HL-60/S4 treated with phorbol 12-myristate 13-acetate at 8.2 ng/mL for 4 days and 3 days (cell line): ENCODE measurements around the gene MAP4K3.

Experiments
- in situ Hi-C: fragments of 300-500 bp; cut with MboI; formaldehyde crosslinking; loops from 2 replicates; pipeline ENCODE4 v1.15.0; 2022; ENCODE audit warnings: low sequenced_read_pairs

The MAP4K3 gene

DNA sequence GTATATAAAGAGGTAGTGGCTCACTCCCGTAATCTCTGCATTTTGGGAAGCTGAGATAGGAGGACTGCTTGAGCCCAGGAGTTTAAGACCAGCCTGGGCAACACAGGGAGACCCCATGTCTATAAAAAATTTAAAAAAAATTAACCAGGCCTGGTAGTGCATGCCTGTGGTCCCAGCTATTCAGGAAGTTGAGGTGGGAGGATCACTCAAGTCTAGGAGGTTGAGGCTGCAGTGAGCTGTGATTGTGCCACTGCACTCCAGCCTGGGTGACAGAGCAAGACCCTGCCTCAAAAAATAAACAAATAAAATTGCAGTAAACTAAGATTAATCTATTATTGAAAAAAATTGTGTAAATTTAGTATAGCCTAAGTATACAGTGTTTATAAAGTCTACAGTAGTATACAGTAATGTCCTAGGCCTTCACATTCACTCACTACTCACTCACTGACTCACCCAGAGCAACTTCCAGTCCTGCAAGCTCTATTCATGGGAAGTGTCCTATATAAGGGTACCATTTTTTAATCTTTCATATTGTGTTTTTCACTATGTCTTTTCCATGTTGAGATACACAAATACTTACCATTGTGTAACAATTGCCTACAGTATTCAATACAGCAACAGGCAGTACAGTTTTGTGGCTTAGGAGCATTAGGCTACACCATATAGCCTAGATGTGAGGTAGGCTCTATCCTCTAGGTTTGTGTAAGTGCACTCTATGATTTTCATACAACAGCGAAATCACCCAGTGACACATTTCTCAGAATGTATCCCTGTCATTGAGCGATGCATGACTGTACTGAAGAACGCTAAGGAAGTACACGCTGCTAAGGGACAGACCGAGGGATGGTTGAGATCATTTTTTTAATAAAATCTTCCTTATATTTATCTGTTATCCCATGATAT is 10.4 kb upstream of the MAP4K3 start:
- in situ Hi-C loops: no loop called here

- in situ Hi-C loops: no loop called here
Measured at GRCh38 chr2:39445934-39446333, 8.8 kb upstream of the MAP4K3 start.

- in situ Hi-C loops: no loop called here
Measured at GRCh38 chr2:39443009-39443408, 5.9 kb upstream of the MAP4K3 start.

DNA sequence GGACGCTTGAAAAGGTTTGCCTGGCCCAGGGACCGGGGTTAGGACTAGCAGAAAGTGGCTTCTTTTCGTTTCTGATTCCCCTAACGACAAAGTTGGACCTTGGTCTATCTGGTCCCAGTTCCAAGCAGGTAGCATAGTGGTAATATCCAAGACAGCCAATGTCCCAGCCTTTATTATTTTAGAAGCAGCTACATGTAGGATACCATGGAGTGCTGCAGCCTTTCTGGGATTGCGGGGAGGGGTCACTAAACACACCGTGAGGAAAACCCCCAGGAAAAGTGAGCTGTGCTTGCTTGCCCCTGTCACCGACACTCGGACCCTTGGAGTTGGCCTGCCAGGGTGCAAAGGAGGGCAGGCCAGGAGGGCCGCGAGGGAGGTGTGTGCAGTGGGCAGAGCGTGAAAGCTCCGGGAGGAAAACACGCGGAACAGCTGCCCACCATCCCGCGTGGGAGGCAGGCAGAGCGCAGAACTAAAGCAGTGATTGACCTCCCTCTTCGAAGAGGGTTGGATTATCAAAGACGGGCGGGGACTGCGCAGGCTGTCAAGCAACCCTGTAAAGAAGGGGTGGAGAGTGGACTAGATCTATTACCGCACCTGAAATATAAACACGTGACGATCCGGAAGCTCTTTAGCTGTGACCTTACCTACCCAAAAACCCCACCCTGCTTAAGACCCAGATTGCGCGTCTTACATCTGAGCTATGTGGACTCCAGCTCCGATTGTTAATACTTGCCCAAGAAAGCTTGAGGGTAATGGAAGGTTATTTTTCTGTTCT is 624 bp upstream of the MAP4K3 start:
- in situ Hi-C loops: no loop called here

DNA sequence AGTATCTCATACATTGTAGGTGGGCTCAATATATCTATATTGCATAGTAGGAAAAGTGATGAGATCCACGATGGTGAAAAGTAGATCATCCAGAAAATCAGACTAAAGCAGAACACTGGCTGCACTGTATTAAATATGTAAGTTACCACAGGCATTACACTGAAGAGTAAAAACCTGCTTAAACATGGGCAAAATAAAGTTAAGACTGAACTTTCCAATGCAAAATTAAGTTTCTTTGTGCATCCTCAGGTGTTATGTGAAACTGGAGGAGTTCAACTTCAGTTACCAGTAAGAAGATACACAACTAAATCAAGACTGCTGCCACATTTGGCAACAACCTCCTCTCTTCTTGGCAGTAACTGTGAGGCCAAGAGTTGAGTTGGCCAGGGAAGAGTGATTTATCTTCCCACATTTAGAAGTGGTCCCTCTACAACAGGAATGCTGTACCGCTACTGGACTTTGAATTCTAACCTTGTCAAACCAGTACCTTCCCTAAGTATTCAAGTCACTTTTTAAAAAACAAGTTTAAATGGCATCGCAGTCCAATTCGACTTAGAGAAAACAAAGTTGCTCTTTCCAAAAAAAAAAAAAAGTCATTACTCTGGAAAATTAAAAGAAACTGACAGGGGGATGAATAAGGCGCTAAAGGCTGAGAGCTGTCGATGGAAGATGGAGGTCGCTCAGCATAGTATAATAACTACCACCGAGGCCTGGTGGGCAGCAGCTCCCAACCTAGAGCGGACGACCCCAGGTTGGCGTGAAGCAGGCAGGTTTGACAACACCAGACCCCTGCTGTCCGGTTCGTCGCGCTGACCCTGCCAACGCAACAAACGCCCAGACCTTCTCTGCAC is 1.1 kb downstream of the MAP4K3 start:
- in situ Hi-C loops: no loop called here

DNA sequence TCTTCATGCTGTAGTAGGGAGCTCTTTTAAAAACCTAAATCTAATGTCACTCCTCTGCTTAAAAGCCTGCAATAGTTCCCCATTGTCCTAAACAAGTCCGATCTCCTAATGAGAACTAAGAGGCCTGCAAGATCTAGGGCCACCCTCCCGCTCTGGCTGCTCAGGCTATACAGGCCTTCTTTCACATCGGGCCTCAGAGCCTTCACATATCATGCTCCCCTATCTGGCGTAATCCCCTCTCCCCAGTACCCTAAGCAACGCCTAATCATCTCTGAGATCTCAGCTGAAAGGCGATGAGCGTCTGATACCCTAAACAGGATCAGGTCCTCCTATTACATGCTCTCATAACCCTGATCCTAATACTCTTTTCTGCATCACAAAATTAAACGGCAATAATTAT is 1.9 kb downstream of the MAP4K3 start:
- in situ Hi-C loops: no loop called here

DNA sequence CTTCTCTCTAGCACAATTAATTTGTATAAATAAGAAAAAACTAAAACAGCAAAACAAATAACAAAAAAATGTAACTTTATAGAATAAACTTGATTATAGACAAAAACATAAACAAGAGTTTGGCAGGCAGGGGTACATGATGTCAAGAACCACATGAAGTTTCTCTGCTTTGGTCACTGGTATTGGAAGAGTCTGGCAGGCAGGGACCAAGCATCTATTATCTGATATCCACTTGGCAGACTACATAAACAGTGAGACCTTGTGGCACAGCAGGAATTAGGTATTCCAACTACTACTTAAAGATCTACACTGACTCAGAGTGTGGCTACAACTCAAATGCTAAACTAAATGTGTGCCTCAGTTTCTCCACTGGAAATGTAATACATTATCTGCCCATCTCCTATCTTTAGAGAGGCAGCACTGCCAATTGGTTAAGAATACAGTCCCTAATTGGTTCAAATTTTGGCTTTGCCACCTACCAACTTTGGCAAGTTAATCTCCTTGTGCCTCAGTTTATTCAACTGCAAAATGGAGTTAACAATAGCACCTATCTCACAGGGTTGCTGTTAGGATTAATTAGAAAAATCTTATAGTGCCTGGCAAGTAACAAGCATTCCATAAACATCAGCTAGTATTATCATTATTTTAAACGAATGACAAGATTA is 2.7 kb downstream of the MAP4K3 start:
- in situ Hi-C loops: no loop called here

- in situ Hi-C loops: no loop called here
Measured at GRCh38 chr2:39433586-39434195, 3.4 kb downstream of the MAP4K3 start.

DNA sequence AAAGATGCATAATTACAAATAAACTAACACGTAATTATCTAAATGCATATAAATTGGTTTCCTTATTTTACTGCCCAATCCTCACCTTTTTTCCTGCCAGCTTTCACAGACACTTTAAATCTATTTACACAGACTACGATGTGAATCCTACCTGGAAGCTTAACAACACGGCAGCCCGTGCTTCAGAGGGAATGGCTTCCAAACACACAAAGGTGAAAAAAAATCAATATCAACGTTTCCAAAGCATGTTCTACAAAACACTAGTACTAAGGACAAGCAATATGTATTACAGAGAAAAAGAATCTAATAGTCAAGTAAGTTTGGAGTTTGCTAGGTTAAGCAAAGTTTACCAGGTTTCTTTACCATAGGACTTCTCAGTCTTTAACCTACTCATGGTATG is 4.4 kb downstream of the MAP4K3 start:
- in situ Hi-C loops: no loop called here

DNA sequence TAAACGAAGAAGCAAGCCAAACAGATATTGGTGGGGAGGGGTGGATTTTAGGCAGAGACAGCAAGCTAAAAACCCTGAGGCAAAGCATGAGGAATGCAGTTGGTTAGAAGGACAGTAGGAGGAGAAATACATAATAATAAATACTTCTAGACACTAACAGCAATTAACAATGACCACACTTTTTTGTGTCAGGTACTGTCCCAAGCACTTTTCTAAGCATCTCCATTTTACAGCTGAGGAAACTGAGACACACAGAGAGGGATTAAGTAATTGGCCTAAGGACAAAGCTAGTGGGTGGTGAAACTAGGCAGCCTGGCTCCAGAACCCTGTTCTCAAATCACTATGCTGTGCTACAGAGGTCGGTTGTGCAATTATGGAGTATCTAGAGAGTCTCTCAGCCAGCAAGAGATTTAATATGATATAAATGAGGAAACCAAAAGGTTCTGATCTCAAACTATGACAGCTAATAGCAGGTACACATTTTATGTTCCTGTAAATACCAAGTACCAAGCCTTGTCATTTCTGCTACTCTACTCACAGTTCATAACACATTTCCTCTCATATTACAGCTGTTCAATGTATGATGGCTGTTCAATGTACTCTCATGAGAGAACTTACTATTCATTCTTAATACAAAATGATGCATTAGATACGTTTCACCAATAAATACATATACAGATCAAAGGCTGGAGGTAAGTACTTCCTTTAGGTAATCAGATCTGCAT is 5.3 kb downstream of the MAP4K3 start:
- in situ Hi-C loops: no loop called here

DNA sequence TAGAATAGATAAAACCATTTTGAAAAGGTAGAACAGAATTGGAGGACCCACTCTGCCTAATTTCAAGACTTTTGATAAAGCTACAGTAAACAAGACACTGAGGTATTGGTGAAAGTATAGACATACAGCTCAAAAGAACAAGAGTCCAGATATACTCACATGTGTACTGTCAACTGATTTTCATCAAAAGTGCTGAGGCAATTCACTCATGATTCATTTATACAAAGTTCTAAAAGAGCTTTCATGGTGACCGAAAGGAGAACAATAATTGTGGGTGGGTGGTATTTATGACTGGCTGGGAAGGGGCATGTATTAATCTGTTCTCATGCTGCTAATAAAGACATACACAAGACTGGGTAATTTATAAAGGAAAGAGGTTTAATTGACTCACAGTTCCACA is 7.3 kb downstream of the MAP4K3 start:
- in situ Hi-C loops: no loop called here

- in situ Hi-C loops: no loop called here
Measured at GRCh38 chr2:39424951-39425350, 12.1 kb downstream of the MAP4K3 start.

- in situ Hi-C loops: no loop called here
Measured at GRCh38 chr2:39422700-39423099, 14.4 kb downstream of the MAP4K3 start.

DNA sequence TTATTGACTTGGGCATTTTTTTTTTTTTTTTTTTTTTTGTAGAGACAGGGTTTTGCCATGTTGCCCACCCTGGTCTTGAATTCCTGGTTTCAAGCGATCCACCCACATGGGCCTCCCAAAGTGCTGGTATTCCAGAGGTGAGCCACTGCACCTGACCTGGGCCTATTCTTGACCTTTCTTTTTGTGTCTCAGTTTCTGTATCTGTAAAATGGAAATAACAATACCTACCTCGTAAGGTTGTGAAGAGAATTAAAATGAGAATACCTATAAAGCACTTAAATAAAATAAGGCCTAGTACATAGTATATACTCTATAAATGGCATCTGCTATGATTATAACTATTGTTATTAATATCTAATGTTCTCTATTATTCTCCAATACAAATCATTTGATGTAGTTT is 15.7 kb downstream of the MAP4K3 start:
- in situ Hi-C loops: no loop called here

DNA sequence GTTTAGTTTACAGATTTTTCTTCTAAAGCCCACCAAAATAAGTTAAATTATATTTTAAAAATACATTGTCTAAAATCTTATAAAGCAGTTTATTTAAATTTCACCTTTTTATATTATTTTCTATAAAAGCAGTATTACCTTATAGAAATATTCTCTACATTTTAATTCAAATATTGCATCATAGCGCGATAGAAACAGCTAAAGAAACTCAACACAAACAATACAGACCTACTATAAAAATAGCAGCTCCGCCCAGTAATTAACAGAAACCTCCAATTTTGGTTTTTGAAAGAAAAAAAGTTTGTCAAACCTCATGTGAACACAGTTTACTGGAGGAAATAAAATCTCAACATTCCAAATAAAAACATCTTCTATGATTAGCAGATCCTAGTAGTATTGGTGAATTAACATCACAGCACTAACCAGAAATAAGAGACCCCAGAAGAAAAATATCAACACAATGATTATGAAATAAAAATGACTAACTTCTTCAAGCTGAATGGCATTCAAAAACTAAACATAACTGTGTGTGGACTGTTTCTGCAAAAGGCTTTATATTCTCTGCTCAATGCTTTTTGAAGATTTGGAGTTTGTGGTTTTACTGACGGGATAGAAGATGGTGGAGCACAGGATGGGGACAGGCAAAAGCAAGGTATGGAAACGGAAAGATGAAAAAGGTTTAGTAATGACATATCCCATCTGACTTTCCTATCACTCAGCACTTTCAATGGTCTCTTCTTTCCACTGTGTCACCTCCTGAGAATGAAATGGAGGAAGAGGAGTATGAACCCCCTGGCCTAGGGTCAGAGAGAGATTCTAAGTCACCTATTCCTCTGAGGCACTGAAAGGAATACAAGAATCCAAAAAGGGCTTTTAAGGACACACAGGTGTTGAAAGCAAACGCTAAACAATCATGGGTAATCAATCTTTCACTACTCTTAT is 17.5 kb downstream of the MAP4K3 start:
- in situ Hi-C loops: no loop called here

- in situ Hi-C loops: no loop called here
Measured at GRCh38 chr2:39418491-39418890, 18.6 kb downstream of the MAP4K3 start.

- in situ Hi-C loops: no loop called here
Measured at GRCh38 chr2:39416140-39416539, 20.9 kb downstream of the MAP4K3 start.

DNA sequence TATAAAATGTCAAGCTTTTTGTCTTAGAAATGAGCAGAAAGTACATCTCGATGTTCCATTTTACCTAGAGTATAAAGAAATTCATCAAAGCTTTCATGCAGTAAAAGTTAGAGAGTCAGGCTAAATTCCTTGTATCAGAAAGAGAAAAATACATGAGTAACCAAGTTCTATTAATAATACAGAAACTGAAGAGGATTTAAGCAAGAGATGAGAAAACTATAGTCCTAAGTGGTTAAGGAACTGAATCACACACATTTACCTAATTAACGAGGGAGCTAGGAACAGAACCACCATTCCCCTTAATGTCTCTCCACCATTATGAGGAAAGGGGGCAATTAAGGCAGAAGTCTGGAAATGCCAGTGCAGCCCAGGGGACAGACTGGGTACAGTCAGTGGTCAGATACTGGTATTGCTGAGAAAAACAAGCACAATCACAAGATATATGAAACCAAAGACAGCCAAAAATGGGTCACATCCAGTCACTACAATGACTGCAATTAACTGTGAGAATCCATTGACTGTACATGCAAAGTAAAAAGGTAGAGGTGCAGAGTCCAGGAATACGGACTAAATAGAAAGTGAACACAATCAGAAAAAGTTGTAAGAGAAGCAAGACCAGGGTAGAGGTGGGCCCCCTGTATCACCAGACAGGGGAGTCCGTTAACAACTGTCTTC is 23.9 kb downstream of the MAP4K3 start:
- in situ Hi-C loops: no loop called here
